ENCODE data around the gene RGS7. TPM values are rescaled to one million over a fixed set of nuclear protein-coding genes. Genes with fewer than 3 reads are reported as not detected.

The RGS7 gene
- total RNA-seq, 1 experiment from 2014 or later: 0.10 TPM

DNA sequence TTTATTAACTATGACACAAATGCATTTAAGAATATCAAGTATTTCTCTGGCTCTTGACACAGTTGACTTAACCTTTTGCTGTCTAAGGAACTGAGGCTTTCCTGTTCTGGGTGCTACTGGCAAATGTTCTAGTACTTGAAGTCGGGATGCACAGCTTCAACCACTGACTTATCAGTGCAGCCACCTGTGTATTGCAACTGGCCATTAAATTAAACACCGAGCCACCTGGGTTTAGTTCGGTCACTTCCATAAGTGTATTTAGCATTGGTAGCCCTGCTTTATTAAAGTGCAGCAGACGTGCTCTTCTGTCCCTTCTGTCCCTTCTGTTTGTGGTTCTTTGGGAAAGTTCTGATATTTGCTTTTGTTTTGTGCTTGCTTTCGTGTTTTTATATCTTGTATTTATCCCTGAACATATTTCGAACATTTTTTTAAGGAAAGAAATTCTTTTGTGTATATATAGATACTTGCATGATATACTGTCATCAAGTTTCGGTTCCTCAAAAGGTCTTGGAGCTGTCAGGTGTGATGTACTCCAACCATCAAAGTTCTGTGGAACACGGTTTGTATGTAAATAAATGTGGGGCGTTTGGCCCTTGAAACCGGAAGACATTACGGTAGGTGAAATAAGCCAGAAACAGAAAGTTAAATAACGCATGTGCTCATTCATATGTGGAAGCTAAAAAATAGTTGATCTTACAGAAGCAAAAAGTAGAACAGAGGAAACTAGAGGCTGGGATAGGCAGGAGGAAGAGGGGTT, 447.1 kb downstream of the RGS7 start:
- ATAC-seq (no peak), DNase-seq (ENCODE audit: low read depth, low spot score) (no peak)
- no peak overlapping the region for H3K27ac ChIP-seq (ENCODE audit: low read length)
- in situ Hi-C loops (cut with HindIII; ENCODE audit: low pct_unique_long_range_greater_than_20kb, low sequenced_read_pairs): no loop called here
- ChIA-PET POLR2A (no interaction called here), CTCF (no interaction called here)
- intact Hi-C loops (cut with micrococcal nuclease; ENCODE audit: unreplicated experiment): no loop called here
- no peak for TF ChIP-seq POLR2AphosphoS5 (IDR thresholded peaks at IDR 0.05; ENCODE audit: low read depth, low read length)
- no peak for TF ChIP-seq TCF7L2 (IDR thresholded peaks at IDR 0.05; ENCODE audit: low read depth, low read length)
- TF ChIP-seq, protein P1, sequence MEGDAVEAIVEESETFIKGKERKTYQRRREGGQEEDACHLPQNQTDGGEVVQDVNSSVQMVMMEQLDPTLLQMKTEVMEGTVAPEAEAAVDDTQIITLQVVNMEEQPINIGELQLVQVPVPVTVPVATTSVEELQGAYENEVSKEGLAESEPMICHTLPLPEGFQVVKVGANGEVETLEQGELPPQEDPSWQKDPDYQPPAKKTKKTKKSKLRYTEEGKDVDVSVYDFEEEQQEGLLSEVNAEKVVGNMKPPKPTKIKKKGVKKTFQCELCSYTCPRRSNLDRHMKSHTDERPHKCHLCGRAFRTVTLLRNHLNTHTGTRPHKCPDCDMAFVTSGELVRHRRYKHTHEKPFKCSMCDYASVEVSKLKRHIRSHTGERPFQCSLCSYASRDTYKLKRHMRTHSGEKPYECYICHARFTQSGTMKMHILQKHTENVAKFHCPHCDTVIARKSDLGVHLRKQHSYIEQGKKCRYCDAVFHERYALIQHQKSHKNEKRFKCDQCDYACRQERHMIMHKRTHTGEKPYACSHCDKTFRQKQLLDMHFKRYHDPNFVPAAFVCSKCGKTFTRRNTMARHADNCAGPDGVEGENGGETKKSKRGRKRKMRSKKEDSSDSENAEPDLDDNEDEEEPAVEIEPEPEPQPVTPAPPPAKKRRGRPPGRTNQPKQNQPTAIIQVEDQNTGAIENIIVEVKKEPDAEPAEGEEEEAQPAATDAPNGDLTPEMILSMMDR (IDR thresholded peaks at IDR 0.05): no peak
- TF ChIP-seq, protein P2, sequence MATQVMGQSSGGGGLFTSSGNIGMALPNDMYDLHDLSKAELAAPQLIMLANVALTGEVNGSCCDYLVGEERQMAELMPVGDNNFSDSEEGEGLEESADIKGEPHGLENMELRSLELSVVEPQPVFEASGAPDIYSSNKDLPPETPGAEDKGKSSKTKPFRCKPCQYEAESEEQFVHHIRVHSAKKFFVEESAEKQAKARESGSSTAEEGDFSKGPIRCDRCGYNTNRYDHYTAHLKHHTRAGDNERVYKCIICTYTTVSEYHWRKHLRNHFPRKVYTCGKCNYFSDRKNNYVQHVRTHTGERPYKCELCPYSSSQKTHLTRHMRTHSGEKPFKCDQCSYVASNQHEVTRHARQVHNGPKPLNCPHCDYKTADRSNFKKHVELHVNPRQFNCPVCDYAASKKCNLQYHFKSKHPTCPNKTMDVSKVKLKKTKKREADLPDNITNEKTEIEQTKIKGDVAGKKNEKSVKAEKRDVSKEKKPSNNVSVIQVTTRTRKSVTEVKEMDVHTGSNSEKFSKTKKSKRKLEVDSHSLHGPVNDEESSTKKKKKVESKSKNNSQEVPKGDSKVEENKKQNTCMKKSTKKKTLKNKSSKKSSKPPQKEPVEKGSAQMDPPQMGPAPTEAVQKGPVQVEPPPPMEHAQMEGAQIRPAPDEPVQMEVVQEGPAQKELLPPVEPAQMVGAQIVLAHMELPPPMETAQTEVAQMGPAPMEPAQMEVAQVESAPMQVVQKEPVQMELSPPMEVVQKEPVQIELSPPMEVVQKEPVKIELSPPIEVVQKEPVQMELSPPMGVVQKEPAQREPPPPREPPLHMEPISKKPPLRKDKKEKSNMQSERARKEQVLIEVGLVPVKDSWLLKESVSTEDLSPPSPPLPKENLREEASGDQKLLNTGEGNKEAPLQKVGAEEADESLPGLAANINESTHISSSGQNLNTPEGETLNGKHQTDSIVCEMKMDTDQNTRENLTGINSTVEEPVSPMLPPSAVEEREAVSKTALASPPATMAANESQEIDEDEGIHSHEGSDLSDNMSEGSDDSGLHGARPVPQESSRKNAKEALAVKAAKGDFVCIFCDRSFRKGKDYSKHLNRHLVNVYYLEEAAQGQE (IDR thresholded peaks at IDR 0.05; ENCODE audit: insufficient read depth in 1 of 2, low read depth in 2 of 2, low read length in 1 of 2): no peak
- no peak for TF ChIP-seq SIN3A (IDR thresholded peaks at IDR 0.05; ENCODE audit: borderline replicate concordance, insufficient read depth, low read depth, low read length)
- H3K27me3 ChIP-seq (ENCODE audit: control insufficient read depth, insufficient read depth, low read length): no peaks in the 10 kb centered on the region
- H3K4me3 ChIP-seq (ENCODE audit: low read depth in 2 of 2, low read length in 2 of 2): no peak overlapping the region
- no TSS peak for BruUV-seq (replicated peaks)
- H3K9me3 ChIP-seq (ENCODE audit: control insufficient read depth, insufficient read depth, low read depth, low read length): no peaks in the 10 kb centered on the region
- no peaks in the 10 kb centered on the region for H3K4me1 ChIP-seq (ENCODE audit: control insufficient read depth, insufficient read depth, low read length)
- no peaks in the 10 kb centered on the region for H3K36me3 ChIP-seq (ENCODE audit: control insufficient read depth, insufficient read depth, low read length)

DNA sequence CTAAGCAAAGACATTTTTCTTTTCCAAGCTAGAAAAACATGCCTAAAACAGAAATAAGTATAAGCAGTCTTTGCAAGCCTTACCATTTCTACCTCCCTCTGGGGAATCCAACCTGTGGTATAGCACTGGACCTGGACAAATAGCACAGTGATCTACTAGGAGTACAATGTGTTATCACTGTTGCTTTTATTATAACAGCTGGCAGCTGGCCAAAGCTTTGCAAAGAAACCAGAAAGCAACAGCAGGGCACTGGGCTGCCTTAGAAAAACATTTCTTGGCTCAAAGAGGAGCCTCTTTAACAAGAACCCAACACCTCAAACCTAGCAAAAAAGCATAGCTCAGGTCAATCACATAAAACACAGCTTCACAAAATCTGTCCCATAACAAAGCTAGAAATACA, 450.5 kb downstream of the RGS7 start:
- TF ChIP-seq, protein P1 (IDR thresholded peaks at IDR 0.05): no peak
- no peak for ATAC-seq
- no peak overlapping the region for H3K4me3 ChIP-seq (ENCODE audit: low read depth in 2 of 2, low read length in 2 of 2)
- in situ Hi-C loops (cut with HindIII; ENCODE audit: low pct_unique_long_range_greater_than_20kb, low sequenced_read_pairs) (no loop called here), intact Hi-C loops (cut with micrococcal nuclease; ENCODE audit: unreplicated experiment) (no loop called here)
- H3K27ac ChIP-seq (ENCODE audit: low read length): no peak overlapping the region
- no peak for DNase-seq (ENCODE audit: low read depth, low spot score)
- H3K9me3 ChIP-seq (ENCODE audit: control insufficient read depth, insufficient read depth, low read depth, low read length): no peaks in the 10 kb centered on the region
- ChIA-PET CTCF (no interaction called here), POLR2A (no interaction called here)
- no peaks in the 10 kb centered on the region for H3K4me1 ChIP-seq (ENCODE audit: control insufficient read depth, insufficient read depth, low read length)
- H3K36me3 ChIP-seq (ENCODE audit: control insufficient read depth, insufficient read depth, low read length): no peaks in the 10 kb centered on the region
- no TSS peak for BruUV-seq (replicated peaks)
- no peaks in the 10 kb centered on the region for H3K27me3 ChIP-seq (ENCODE audit: control insufficient read depth, insufficient read depth, low read length)
